Activated naive CD4-positive, alpha-beta T cell (primary cell): Measurements from ENCODE around the gene IMPDH1.
A peak's percentile ranks its signal among the peaks of the same experiment; 100 is the strongest.

Experiments used
- DNase-seq, 4 experiments: peaks; one replicate each; lab custom pipeline; 2025; lab: John Stamatoyannopoulos, UW

The IMPDH1 gene

DNA sequence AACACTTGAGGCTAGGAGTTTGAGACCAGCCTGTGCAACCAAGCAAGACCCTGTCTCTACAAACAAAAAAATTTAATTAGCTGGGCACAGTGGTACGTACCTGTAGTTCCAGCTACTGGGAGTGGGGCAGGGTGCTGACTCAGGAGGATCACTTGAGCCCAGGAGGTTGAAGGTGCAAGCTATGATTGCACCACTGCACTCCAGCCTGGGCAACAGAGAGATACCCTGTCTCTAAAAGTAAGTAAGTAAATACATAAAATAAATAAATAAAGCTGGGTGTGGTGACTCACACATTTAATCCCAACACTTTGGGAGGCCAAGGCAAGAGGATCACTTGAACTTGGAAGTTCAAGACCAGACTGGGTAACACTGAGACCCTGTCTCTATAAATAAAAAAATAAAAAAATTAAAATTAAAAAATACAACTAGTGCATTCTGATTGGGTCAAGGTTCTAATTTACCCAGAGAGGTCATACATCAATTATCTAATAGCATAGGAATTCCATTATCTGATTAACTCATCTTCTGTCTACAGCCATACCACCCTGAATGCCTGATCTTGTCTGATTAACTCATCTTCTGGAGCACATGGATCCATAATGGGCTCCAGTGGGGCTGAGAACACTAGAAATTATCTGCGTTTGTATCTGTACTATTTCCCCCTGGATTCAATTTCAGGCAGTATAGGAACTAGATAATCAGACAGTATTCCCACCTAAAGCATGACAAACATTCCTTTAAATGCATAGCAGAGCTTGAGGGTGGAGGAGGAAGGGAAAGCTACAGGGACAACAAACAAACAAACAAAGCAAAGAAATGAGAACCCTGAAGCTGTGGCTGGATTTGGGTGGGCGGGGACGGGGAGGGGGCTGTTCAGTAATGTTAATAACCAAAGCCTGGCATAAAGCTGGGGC lies 24.9 kb upstream of the IMPDH1 start:
- no peak for DNase-seq

DNA sequence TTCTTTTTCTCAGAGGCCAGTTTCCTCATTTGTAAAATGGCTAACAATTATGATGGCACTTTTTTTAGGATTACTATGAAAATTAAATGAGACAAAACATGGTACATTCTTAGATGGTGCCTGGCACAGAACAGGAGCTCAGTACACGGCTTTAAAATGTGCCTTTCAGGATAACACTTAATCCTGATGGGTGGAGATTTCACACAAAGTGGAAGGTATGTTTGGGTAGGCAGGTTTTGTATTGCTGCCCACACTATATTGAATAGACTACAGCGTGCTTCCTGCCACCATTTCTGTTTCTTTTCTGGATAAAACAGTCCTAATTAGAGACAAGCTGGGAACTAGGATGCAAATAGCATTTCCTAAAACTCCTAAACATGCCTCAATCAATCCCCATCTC lies 22.0 kb upstream of the IMPDH1 start:
- DNase-seq = no peak

DNA sequence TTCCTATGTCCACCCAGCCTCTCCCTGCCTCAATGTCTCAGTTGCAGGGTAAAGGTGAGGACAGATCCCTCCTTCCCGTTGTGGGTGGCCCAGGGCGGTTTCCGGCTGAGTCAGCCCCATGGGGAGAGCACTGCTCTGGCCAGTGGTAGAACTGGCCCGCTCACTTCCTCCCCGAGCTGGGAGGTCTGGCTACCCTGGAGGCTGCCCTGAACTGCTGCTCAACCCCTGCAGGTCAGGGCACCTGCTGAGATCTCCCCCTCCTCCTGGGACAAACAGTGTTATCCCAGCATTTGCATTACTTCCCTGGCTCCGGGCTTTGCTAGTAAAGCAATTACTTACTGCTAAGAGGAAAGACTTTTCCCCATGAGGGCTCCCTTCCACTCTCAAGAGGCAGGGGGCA lies 21.4 kb upstream of the IMPDH1 start:
- no peak for DNase-seq

DNA sequence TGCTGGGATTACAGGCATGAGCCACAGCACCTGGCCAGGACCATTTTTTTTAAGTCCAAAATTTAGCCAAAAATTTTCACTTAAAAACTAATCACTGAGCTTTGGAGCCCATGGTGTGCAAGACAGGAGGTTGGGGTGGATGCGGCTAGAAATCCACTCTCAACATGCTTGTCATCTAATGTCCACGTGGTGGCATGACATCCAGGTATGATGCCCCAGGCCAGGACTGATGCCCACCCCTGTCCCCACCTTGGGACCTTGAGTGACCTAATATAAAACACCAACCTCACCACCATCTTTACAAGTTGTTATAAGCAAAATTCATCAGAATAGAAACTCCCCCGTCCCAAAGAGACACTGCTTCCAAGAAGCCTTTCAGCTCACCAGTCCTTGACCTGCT lies 20.4 kb upstream of the IMPDH1 start:
- no peak for DNase-seq

DNA sequence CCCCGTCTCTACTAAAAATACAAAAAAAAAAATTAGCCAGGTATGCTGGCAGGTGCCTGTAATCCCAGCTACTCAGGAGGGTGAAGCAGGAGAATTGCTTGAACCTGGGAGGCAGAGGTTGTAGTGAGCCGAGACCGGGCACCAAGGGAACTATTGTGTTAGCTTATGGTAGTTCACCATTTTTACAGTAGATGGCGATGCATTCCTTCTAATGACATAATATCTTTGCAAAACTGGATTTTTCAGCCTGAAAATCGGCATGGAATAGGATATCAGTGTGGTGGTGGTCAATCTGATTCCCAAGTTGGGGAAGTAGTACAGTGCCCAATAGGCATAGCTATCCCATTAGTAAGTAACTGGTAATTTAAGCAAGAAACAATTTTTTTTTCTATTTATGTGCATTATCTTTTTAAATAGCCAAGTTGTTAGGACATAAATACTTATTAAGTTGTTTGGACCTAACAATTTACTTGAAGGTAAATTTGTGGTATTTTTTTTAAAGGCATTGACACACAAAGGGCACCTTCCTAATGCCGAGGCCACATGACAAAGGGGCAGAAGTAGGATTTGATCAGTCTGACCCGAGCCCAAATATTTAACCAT lies 17.6 kb upstream of the IMPDH1 start:
- no peak for DNase-seq

DNA sequence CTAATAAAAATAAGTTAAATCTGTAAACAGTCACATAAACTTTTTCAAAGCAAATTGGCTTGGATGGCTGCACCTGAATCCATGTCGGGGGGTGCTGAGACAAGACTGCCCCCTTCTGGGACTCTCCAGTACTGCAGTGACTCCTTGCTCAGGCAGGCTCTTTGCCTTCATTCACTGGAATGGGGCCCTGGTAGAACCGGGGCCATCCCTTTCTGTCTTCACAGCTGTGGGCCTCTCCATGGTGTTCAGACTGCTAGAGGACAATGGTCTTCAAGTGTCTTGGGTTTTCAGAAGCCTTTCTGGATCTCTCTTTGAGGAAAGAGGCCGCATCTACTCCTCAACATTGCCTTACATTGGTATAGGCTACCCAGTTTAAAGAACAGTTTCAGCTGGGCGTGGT lies 16.1 kb upstream of the IMPDH1 start:
- DNase-seq = peak; percentile 35 to 68 (median 62)

DNA sequence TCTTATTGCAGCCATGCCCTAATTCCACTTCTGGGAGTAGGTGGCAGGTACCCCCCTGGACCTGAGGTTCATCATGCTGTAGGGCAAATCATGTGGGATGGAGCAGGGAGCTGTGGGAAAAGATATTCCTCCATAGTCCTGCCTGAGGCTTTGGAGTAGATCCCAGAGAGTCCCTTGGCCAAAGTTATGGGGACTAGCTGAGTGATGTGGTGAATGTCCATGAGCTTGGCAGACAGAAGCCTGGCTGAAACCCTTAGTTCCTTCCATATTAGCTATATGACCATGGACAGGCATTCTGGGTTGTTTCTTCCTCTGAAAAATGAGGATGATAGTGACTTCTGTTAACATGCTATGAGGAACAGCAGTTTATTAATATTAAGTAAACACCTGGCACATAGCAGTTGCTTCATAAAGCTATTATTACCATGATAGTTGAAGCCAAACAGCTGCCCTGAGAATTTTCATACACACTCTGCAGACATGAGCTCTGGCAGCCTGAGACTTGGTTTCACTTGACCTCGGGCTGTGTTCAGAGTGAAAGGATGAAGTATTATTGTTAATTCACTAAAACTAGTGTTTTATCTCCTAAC lies 15.0 kb upstream of the IMPDH1 start:
- no peak for DNase-seq

DNA sequence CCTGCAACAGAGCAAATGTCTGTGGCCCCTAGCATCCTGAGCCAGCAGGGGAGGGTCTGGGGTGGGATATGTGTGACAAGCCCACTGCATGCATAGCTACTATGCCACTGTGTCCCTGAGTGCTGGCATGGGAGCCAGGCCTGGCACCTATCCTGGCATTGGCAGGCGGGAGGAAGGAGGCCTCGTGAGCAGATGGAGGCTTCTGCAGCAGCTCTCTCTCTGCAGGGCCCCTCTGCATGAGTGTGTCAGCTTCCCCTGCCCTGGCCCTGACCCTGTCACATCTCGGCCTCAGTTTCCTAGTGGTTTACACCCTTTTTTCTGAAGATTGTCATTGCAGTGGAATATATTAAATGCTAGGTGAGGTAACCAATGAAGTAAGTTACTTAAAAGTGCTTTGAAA lies 13.1 kb upstream of the IMPDH1 start:
- DNase-seq = no peak

DNA sequence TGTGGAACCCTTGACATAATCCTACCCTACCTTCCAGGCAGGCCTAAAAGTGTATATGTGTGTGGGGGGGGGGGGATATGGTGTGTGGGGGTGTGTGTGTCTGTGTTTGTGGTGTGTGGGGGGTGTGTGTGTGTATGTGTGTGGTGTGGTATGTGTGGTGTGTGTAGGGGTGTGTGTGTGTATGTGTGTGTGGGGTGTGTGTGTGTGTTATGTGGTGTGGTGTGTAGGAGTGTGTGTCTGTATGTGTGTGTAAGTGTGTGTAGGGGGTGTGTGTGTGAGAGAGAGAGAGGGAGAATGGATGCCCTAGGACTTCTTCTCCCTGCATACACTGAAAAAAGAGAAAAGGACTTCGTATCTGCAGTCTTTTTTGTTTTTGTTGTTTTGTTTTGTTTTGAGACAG lies 12.3 kb upstream of the IMPDH1 start:
- no peak for DNase-seq

DNA sequence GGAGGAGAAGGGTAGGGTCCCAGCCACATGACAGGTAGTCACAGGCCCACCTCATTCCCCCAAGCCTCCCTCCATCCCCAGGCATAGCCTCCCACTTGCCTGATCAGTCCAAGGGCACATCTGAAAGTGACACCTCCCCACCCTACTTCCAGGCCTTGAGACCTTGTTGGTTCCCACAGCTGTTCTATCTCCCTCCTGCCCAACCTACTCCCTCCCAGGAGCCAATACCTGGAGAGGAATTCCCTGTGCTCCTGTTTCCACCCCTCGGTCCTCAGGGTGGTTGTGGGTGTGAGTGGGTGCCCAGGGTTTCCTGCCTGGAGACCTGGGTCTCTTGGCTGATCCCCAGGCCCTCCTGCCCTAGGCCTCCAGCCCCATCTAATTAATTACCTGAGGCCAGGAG lies 11.6 kb upstream of the IMPDH1 start:
- DNase-seq = no peak

DNA sequence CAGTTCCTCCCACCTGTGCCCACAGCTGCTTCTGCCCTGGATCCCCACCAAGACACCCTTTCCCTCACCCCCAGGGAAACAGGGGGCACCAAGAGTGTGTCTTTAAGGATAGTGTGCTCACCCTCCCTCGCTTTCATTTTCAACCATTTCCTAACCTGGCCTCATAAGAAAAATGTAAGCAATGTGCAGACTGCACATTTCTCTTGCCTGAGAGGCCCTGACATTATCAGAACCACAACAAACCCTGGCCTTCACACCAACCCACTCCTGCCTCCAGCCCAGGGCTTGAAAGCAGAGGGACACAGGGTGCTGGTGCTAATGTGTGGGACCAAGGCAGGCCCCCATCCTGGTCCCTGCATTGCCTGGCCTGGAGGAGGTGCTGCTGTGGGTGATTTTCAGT lies 11.0 kb upstream of the IMPDH1 start:
- DNase-seq = no peak

DNA sequence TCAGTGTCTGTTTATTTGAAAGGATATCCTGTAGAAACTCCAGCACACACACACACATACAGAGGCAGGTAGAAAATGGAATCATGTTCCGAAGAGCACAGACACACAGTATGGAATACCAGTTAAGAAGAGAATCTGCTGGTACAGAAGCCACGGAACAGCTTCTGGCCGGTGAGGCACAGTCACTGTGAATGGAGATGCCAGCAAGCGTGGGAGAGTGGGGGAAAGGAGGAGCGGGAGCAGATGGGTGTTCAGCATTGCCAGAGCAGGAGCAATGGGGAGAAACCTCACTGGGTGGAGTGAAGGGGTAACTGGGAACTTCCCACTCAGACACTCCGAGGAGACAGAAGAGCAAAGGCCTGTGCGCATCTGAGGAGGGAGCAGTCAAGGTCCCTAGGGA lies 9.5 kb upstream of the IMPDH1 start:
- no peak for DNase-seq

DNA sequence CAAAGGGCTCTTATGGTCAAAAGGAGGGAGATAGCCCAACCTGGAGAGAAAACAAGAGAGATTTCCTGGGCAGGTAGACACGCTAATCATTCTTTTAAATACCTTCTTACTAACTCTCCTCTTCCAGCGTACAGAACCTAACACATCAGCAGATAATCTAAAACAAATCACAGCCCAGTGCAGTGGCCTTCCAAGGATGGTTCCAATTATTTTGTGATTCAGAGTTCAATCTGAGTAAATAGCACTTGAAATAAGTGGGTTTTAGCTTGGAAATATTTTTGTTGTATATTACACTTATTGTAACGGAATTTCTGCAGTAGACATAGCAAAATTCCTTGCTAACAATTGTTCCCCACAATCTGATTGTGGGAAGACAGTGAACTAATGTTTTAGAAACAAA lies 7.3 kb upstream of the IMPDH1 start:
- no peak for DNase-seq

DNA sequence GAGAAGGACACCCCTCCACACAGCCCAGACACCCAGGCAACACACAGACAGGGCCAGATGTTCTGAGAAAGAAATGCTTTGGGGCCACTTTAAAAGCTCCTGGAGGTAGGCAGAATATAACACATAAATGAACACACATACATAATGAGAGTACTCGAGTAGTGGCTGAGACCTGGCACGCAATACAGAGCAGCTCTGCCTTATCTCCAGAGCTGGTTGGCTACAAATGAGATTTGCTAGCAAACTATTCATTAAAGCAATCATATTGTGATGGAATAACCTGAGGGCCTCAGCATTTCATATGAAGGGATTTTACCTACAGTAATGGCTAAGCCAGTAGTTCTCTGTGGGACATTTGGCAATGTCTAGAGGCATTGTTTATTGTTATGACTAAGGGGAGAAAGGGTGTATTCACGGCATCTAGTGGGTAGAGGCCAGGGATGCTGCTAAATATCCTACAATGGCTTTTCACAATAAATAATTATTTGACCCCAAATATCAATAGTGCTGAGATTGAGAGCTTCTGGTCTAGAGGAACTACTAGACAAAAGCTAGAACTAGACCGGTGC lies 5.5 kb upstream of the IMPDH1 start:
- no peak for DNase-seq

DNA sequence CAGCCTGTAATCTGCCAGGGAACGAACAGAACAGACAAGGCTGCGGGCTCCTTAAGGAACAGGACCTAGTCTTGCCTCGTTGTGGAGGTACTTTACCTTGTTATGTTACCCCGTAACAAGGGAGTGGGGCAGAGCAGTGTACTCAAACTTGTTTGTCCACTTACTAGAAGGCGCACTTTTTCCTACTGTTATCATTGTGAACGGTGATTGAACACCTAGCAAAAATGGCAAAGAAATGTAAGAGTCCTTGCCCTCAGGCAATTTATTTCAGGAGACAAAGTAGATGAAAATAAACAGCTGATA lies 620 bp upstream of the IMPDH1 start:
- DNase-seq = no peak

DNA sequence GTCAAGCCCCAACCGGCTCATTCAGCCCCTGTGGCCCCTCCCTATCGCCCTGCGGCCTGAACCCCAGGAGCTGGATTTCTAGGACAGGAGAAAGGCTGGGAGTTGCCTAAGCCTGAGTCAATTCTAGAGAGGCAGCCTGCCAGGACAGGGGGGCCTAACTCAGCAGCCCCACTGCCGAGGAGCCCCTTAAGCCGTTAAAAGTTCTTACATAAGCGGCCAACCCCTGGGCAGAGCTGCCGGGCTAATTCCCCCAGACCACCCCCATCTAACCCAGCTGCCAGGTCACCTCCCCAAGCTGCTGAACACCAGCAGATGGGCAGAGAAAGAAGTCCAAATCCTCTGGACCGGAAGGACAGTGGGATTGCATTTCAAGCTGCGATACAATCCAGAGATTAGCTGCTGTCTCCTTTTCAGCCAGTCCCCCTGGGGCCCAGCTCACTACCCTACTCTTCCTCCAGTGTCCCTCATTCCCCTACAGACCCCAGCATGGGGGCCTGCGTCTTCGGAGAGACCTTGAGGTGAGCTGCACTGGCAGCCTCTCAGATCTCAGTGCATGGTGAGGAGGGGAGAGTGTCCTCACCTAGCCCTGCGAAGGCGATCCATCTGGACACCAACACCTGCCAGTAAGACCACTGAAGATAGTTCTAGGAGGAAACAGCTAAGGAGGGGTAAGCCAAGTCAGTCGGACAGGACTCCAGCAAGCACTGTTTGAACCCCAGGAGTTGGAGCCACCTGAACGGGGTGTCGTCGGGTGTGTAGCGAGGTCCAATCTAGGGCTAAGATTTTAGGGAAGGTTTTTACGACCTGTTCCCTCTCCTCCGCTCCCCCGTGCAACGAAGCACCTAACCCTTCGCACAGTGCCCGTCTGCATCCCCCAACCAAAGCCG lies 830 bp downstream of the IMPDH1 start:
- no peak for DNase-seq

DNA sequence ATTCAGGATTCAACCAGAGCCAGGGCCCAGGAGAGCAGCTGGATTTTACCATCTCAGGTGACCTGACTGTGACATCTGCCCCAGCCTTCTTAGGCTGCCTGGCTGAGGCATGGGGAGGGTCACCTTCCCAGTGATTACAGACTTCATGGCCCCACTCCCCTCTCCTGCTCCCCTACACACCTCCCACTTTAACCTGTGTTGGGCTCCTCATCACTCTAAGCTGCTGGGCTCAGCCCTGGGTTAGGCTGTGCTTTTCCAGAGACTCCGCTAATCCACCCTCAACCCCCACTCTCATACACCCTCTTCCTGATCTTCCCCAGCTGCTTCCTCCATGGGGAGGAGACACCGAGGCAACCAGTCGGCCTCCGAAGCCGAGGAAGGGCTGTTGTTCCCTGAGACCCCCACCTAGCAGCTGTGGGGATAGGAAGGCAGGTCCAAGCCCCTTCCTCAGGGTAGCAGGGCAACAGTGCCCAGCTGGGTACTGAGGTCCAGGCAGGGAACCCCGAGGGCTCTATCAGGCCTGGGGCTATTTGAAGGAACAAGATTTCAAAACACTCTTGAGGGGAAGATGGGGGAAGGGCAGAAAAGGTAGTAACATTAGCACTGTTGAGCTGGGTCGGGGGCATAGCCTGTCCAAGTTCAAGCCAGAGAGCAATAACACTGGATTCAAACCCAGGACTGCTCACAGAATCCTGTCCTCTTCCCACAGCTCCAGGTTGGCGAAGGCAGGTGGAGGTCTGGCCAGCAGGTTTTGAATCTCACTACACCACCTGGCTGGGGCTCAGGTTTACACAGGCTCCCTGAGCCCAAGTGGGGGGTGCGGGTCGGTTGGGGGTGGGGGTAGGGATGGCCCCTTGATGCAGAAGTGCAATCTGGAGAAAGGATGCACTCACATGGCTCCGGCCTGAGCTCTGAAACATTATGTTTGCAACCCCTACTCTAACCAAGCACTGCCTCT lies 1.8 kb downstream of the IMPDH1 start:
- DNase-seq = no peak

DNA sequence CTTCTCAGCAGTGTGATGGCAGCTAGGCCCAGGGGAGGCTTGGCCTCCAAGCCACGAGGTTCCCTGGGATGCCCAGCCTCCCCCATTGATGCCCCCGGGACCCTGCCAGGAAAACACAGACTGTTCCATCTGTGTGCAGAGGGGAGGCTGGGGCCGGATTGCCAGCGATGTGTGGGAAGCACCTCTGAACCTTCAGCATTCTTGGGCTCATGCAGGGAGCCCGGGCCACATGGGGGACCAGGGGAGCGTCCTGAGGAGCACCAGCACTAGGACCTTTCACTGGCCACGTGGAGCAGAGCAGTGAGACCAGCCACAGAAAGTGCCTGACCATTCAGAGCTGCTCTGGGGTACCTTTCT lies 2.6 kb downstream of the IMPDH1 start:
- no peak for DNase-seq

DNA sequence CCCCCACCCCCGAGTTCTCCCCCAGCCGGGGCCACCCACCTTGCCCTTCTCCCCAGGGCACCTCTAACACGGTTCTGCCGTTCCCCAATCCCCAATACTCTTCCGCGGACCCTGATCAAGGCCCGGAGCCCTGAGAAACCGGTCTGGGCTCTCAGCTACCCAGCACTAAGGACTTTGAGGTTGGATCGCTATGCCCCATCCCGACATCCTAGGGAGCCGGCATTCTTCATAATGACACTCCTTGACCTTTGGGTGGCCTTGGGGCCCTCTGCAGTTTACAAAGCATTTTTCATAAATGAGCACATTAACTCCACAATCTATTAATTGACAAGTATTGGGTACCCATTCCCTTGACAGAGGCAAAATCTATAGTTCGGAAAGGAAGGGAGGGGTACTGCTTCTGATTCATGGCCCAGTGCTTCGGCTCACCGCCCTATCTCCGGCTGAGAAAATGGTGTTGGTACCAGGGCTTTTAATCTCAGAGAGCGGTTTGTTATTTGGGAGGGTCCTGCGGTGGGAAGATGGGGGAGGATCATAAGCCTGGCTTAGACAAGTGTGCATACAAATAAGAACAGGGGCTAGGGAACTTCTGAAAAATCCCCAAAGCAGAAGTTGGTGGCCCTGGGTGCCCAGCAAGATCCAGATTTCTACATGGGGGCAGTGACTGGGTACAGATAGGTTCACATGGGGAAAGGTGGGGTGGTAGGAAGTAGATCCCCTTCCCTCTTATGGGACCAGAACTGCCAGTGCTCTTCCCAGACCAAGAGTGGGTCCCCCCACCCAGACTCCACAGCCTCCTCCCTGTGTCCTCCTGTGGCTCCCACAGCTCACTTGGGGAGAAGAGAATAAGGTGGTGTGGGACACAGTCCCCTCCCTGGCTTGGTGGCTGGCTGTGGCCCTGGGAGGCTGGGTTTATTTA lies 3.2 kb downstream of the IMPDH1 start:
- no peak for DNase-seq
